GM12873 (cell line): Measurements from ENCODE around the gene IL9.

Source experiments
- CTCF ChIP-seq: IDR thresholded peaks from 2 replicates; pipeline ENCODE4 v1.5.1; 2012; ENCODE audit warnings: low read depth, mild to moderate bottlenecking, moderate library complexity, low read length, control low read depth; ENCODE audit not compliant: insufficient read depth; ENCODE audit errors: missing control alignments

The IL9 gene

GRCh38 chr5:135885031-135885430 lies 10.6 kb downstream of the IL9 start:
- no peak for TF ChIP-seq CTCF

GRCh38 chr5:135883441-135883840 lies 12.2 kb downstream of the IL9 start:
- TF ChIP-seq CTCF, result peak; percentile 47

- TF ChIP-seq CTCF, result no peak
Measured at GRCh38 chr5:135883026-135883425, 12.6 kb downstream of the IL9 start.

- no peak for TF ChIP-seq CTCF
Measured at GRCh38 chr5:135881819-135882218, 13.8 kb downstream of the IL9 start.

- TF ChIP-seq CTCF, result no peak
Measured at GRCh38 chr5:135881244-135881643, 14.4 kb downstream of the IL9 start.

DNA sequence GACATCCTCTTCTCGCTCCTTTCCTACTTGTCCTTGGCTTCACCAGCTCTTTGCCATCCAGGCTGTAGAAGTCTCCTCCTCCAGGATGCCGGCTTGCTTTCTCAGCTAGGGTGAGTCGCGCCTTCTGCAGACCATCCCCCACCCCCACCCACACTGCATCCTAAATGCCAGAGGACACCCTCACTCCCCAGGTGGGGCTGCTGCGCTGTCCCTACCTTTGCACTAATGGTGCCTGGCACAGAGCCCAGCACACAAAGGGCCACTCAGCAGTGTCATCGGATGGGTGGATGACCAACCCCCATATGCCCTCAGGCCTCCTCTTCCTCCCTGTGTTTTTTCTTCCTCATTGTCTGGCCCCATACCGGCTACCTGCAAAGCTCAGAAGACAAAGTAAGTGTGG lies 14.8 kb downstream of the IL9 start:
- TF ChIP-seq CTCF, result no peak

GRCh38 chr5:135880278-135880677 lies 15.4 kb downstream of the IL9 start:
- TF ChIP-seq CTCF, result peak; percentile 41

DNA sequence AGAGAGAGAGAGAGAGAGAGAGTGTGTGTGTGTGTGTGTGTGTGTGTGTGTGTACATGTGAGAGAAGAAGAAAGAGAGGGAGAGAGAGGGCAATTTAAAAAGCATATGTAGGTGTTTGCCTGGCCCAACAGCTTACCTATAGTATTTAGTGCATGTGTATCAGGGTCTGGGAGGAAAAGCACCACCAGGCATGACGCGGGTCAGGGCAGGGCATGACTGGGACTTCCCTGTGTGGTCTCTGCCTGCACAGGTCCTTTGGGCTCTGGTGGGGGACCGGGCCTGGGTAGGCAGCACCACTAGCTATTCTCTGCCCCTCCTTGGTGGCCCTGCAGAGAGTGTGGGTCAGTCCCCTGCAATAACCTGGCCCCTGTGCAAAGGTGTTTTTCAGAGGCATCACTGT lies 16.1 kb downstream of the IL9 start:
- no peak for TF ChIP-seq CTCF
